ENCODE data around the gene GSC2. TPM values are rescaled to one million over a fixed set of nuclear protein-coding genes. Genes with fewer than 3 reads are reported as not detected.

Gene GSC2
- total RNA-seq, 2 donors from 2014 or later, result not detected

GRCh38 chr22:19130959-19131684, 19.0 kb downstream of the GSC2 start, which contains the start of gene TSSK2:
Gene TSSK2 (plus strand): TSS chr22:19131308. CDS start chr22:19131400, 92 bp downstream.
- DNase-seq (ENCODE audit: low spot score in 2 of 2) (no peak), ATAC-seq (no peak)
- Mint-ChIP-seq H3K9me3 (no peaks in the 10 kb centered on the region), H3K36me3 (no peaks in the 10 kb centered on the region), H3K27ac (peak within 1 kb of the TSS in 1 of 2 donors; percentile 47)

GRCh38 chr22:19129871-19130270, 20.2 kb downstream of the GSC2 start:
- DNase-seq (ENCODE audit: low spot score in 2 of 2) (no peak), ATAC-seq (no peak)
- Mint-ChIP-seq H3K27ac (peak overlapping the region; percentile 7 to 81), H3K36me3 (no peaks in the 10 kb centered on the region), H3K9me3 (no peaks in the 10 kb centered on the region)

GRCh38 chr22:19128946-19129727, 21.0 kb downstream of the GSC2 start:
- ATAC-seq, result no peak
- H3K36me3 Mint-ChIP-seq, result no peaks in the 10 kb centered on the region
- H3K27ac Mint-ChIP-seq, result peak overlapping the region; percentile 7
- H3K9me3 Mint-ChIP-seq, result no peaks in the 10 kb centered on the region
- DNase-seq (ENCODE audit: low spot score in 2 of 2), result no peak

- Mint-ChIP-seq H3K36me3 (no peaks in the 10 kb centered on the region), H3K9me3 (no peaks in the 10 kb centered on the region), H3K27ac (no peak overlapping the region)
- ATAC-seq (no peak), DNase-seq (ENCODE audit: low spot score in 2 of 2) (no peak)
Measured at GRCh38 chr22:19128009-19128401, 22.1 kb downstream of the GSC2 start.

- Mint-ChIP-seq H3K36me3 (no peaks in the 10 kb centered on the region), H3K9me3 (no peaks in the 10 kb centered on the region), H3K27ac (no peak overlapping the region)
- no peak for ATAC-seq
- DNase-seq (ENCODE audit: low spot score in 2 of 2), result no peak
Measured at GRCh38 chr22:19127329-19128008, 22.6 kb downstream of the GSC2 start.

GRCh38 chr22:19126309-19127273, 23.5 kb downstream of the GSC2 start:
- Mint-ChIP-seq H3K27ac (no peak overlapping the region), H3K36me3 (no peaks in the 10 kb centered on the region), H3K9me3 (no peaks in the 10 kb centered on the region)
- ATAC-seq (no peak), DNase-seq (ENCODE audit: low spot score in 2 of 2) (no peak)

- no peaks in the 10 kb centered on the region for H3K9me3 Mint-ChIP-seq
- H3K27ac Mint-ChIP-seq, result no peak overlapping the region
- no peak for ATAC-seq
- DNase-seq (ENCODE audit: low spot score in 2 of 2), result no peak
- H3K36me3 Mint-ChIP-seq, result no peaks in the 10 kb centered on the region
Measured at GRCh38 chr22:19125474-19126308, 24.4 kb downstream of the GSC2 start.

- DNase-seq (ENCODE audit: low spot score in 2 of 2) (no peak), ATAC-seq (no peak)
- Mint-ChIP-seq H3K9me3 (no peaks in the 10 kb centered on the region), H3K27ac (no peak overlapping the region), H3K36me3 (no peaks in the 10 kb centered on the region)
Measured at GRCh38 chr22:19125011-19125410, 25.1 kb downstream of the GSC2 start.

GRCh38 chr22:19124377-19124776, 25.7 kb downstream of the GSC2 start:
- ATAC-seq, result no peak
- Mint-ChIP-seq H3K9me3 (no peaks in the 10 kb centered on the region), H3K36me3 (no peaks in the 10 kb centered on the region), H3K27ac (no peak overlapping the region)
- no peak for DNase-seq (ENCODE audit: low spot score in 2 of 2)

- no peaks in the 10 kb centered on the region for H3K9me3 Mint-ChIP-seq
- H3K36me3 Mint-ChIP-seq, result no peaks in the 10 kb centered on the region
- no peak overlapping the region for H3K27ac Mint-ChIP-seq
- no peak for ATAC-seq
- no peak for DNase-seq (ENCODE audit: low spot score in 2 of 2)
Measured at GRCh38 chr22:19123936-19124335, 26.2 kb downstream of the GSC2 start.

- Mint-ChIP-seq H3K36me3 (no peaks in the 10 kb centered on the region), H3K9me3 (no peaks in the 10 kb centered on the region), H3K27ac (peak overlapping the region; percentile 44 to 70)
- ATAC-seq, result no peak
- DNase-seq (ENCODE audit: low spot score in 2 of 2), result no peak
Measured at GRCh38 chr22:19122752-19123492, 27.2 kb downstream of the GSC2 start.

- H3K9me3 Mint-ChIP-seq, result no peaks in the 10 kb centered on the region
- H3K27ac Mint-ChIP-seq, result peak within 1 kb of the TSS; percentile 79 to 83
- DNase-seq (ENCODE audit: low spot score in 2 of 2) (peak; percentile 94 to 96), ATAC-seq (peak; percentile 98)
- no peaks in the 10 kb centered on the region for H3K36me3 Mint-ChIP-seq
Measured at GRCh38 chr22:19122143-19122751, 27.8 kb downstream of the GSC2 start, which contains the start of gene DGCR2. Gene DGCR2 (minus strand): TSS chr22:19122412. CDS start chr22:19122206, 206 bp downstream.

GRCh38 chr22:19121631-19122142, 28.4 kb downstream of the GSC2 start:
- DNase-seq (ENCODE audit: low spot score in 2 of 2), result peak; percentile 37 to 65
- peak overlapping the region; percentile 79 to 83 for H3K27ac Mint-ChIP-seq
- H3K36me3 Mint-ChIP-seq, result no peaks in the 10 kb centered on the region
- no peaks in the 10 kb centered on the region for H3K9me3 Mint-ChIP-seq
- ATAC-seq, result peak; percentile 23 to 27

Data from activated naive CD4-positive, alpha-beta T cell treated with anti-CD3 and anti-CD28 coated beads, Interleukin-2, amount 50 U/mL, for 72 hours (primary cell).